SK-N-SH (cell line): ENCODE data around the gene ZNF592.

Experiments
- CTCF ChIP-seq: fragments of 200-600 bp; sonication (generic); IDR thresholded peaks from 2 replicates; pipeline ENCODE4 v1.6.1; 2017; ENCODE audit warnings: antibody characterized with exemption, mild to moderate bottlenecking, moderate library complexity
- GABPA ChIP-seq: IDR thresholded peaks from 2 replicates; pipeline ENCODE4 v1.4.0; 2012; ENCODE audit warnings: low read depth, mild to moderate bottlenecking
- GATA2 ChIP-seq: sonication (generic); formaldehyde crosslinking; IDR thresholded peaks from 2 replicates; pipeline ENCODE4 v1.5.0; 2020; ENCODE audit warnings: mild to moderate bottlenecking, missing genetic modification reagents
- MAX ChIP-seq: IDR thresholded peaks from 2 replicates; pipeline ENCODE4 v1.4.0; 2012; ENCODE audit warnings: low read depth
- POLR2AphosphoS5 ChIP-seq: IDR thresholded peaks from 2 replicates; pipeline ENCODE4 v1.6.1; 2012; ENCODE audit warnings: low read depth, low read length
- RFX5 ChIP-seq: IDR thresholded peaks from 2 replicates; pipeline ENCODE4 v1.6.1; 2012; ENCODE audit warnings: mild to moderate bottlenecking, improper control_type of control experiment, low read length
- USF1 ChIP-seq: IDR thresholded peaks from 2 replicates; pipeline ENCODE4 v1.4.0; 2012; ENCODE audit warnings: low read depth, borderline replicate concordance
- YY1 ChIP-seq: IDR thresholded peaks from 2 replicates; pipeline ENCODE4 v1.4.0; 2012; ENCODE audit warnings: low read depth, mild to moderate bottlenecking
- TF ChIP-seq, protein P1 (sequence below): fragments of 150-350 bp; IDR thresholded peaks from 2 replicates; pipeline ENCODE4 v1.6.1; 2017; ENCODE audit warnings: antibody characterized with exemption, low read length, low read depth, borderline replicate concordance

DNA sequence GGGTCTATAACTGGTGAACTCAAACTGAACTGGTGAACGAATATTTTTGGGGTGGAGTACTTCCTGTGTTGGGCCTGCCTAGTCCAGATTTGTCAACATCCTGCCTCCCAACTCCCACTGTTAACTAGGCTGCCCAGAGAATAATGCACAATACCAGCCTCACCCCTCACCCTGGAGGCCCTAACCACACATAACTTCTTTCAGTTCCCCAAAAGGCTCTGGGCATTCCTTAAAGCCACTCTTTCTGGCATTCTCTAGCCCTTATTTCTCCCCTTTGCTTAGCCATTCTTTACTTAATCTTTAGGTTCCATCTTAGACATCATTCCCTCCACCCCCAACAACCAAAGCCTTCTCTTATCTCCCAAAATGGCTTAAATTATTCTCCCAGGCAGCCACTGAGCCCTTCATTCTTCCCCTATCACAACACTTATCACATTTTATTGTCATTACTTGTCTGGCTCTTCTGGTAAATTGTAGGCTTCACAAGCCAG lies 23.3 kb upstream of the ZNF592 start:
- TF ChIP-seq CTCF (no peak), MAX (no peak), YY1 (no peak), POLR2AphosphoS5 (no peak), GATA2 (CRISPR knock-in tag) (peak; percentile 63), RFX5 (no peak), GABPA (no peak), USF1 (no peak)
- TF ChIP-seq, protein P1, sequence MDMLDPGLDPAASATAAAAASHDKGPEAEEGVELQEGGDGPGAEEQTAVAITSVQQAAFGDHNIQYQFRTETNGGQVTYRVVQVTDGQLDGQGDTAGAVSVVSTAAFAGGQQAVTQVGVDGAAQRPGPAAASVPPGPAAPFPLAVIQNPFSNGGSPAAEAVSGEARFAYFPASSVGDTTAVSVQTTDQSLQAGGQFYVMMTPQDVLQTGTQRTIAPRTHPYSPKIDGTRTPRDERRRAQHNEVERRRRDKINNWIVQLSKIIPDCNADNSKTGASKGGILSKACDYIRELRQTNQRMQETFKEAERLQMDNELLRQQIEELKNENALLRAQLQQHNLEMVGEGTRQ: no peak
